Neuronal stem cell (in vitro differentiated cells): ENCODE measurements around the gene RFX1.
"Not testable (repeated sequence)": the region's sequence is repeated elsewhere in the genome, so short reads cannot be mapped to it uniquely, and the experiment has no call there.

Experiments
- DNase-seq: peaks from one replicate; pipeline ENCODE4 v3.0.0-alpha.2; 2013; ENCODE audit warnings: low spot score
- H2AFZ ChIP-seq: one replicate; pipeline ENCODE4 v1.6.1; 2013; ENCODE audit warnings: mild to moderate bottlenecking, low read length, inconsistent platforms
- H2AK5ac ChIP-seq: 2 replicates; pipeline ENCODE4 v1.6.1; 2013; ENCODE audit warnings: low read depth, mild to moderate bottlenecking, inconsistent platforms, low read length, moderate library complexity, mixed read lengths
- H2BK120ac ChIP-seq: 2 replicates; pipeline ENCODE4 v1.6.1; 2013; ENCODE audit warnings: low read depth, mild to moderate bottlenecking, inconsistent platforms, low read length, moderate library complexity, mixed read lengths
- H2BK12ac ChIP-seq: one replicate; pipeline ENCODE4 v1.6.1; 2013; ENCODE audit warnings: low read length, inconsistent platforms
- H2BK15ac ChIP-seq: 2 replicates; pipeline ENCODE4 v1.6.1; 2013; ENCODE audit warnings: mild to moderate bottlenecking, low read length, inconsistent platforms, mixed read lengths
- H2BK5ac ChIP-seq: one replicate; pipeline ENCODE4 v1.6.1; 2013; ENCODE audit warnings: inconsistent platforms, mild to moderate bottlenecking, low read length, moderate library complexity
- H3K14ac ChIP-seq: one replicate; pipeline ENCODE4 v1.6.1; 2013; ENCODE audit warnings: low read length, inconsistent platforms
- H3K18ac ChIP-seq: 2 replicates; pipeline ENCODE4 v1.6.1; 2013; ENCODE audit warnings: low read length, inconsistent platforms
- H3K23ac ChIP-seq: 2 replicates; pipeline ENCODE4 v1.6.1; 2013; ENCODE audit warnings: low read depth, mild to moderate bottlenecking, mixed read lengths, low read length, inconsistent platforms; ENCODE audit not compliant: poor library complexity
- H3K27ac ChIP-seq: replicated peaks from 3 replicates; pipeline ENCODE4 v1.5.1; 2013; ENCODE audit warnings: low read length, inconsistent platforms
- H3K27me3 ChIP-seq, 3 experiments: 2 replicates each; pipeline ENCODE4 v1.6.1; 2013; ENCODE audit warnings: low read length in 3 of 3, mild to moderate bottlenecking in 2 of 3, inconsistent platforms in 1 of 3, low read depth in 1 of 3, mixed read lengths in 1 of 3, moderate library complexity in 1 of 3; ENCODE audit not compliant: control insufficient read depth in 3 of 3, insufficient read depth in 3 of 3
- H3K36me3 ChIP-seq, 2 donors: replicated peaks in 1 of 2; 2 replicates each; pipeline ENCODE4 v1.6.1; 2013; ENCODE audit warnings: low read length in 2 of 2; ENCODE audit not compliant: control insufficient read depth in 2 of 2, insufficient read depth in 2 of 2
- H3K4ac ChIP-seq: 2 replicates; pipeline ENCODE4 v1.6.1; 2013; ENCODE audit warnings: inconsistent platforms, mild to moderate bottlenecking, low read length, moderate library complexity
- H3K4me1 ChIP-seq, 2 donors: 1 replicate in 1 of 2; 2 replicates in 1 of 2; pipeline ENCODE4 v1.6.1; 2013; ENCODE audit warnings: low read length in 2 of 2, low read depth in 1 of 2; ENCODE audit not compliant: control insufficient read depth in 2 of 2, insufficient read depth in 1 of 2
- H3K4me2 ChIP-seq: one replicate; pipeline ENCODE4 v1.6.1; 2013; ENCODE audit warnings: mild to moderate bottlenecking, low read length, inconsistent platforms; ENCODE audit not compliant: insufficient read depth, poor library complexity, severe bottlenecking
- H3K4me3 ChIP-seq, 2 donors: 2 replicates each; pipeline ENCODE4 v1.5.1; 2013; ENCODE audit warnings: low read length in 2 of 2, mild to moderate bottlenecking in 2 of 2, inconsistent platforms in 1 of 2, moderate library complexity in 1 of 2
- H3K79me1 ChIP-seq: one replicate; pipeline ENCODE4 v1.6.1; 2013; ENCODE audit warnings: low read depth, mild to moderate bottlenecking, inconsistent platforms, low read length, moderate library complexity
- H3K9ac ChIP-seq: one replicate; pipeline ENCODE4 v1.6.1; 2013; ENCODE audit warnings: mild to moderate bottlenecking, low read depth, low read length, inconsistent platforms; ENCODE audit not compliant: poor library complexity
- H3K9me3 ChIP-seq, 2 donors: replicated peaks in 1 of 2; 2 replicates each; pipeline versions ENCODE3 to v1.6.1; 2013; ENCODE audit warnings: low read length in 2 of 2, mild to moderate bottlenecking in 2 of 2, inconsistent platforms in 1 of 2, low read depth in 1 of 2, mixed read lengths in 1 of 2, moderate library complexity in 1 of 2; ENCODE audit not compliant: control insufficient read depth in 2 of 2, insufficient read depth in 1 of 2
- H4K8ac ChIP-seq: one replicate; pipeline ENCODE4 v1.6.1; 2013; ENCODE audit warnings: low read depth, mild to moderate bottlenecking, inconsistent platforms, low read length, moderate library complexity
- H4K91ac ChIP-seq: one replicate; pipeline ENCODE4 v1.6.1; 2013; ENCODE audit warnings: low read length, low read depth, mild to moderate bottlenecking, inconsistent platforms; ENCODE audit not compliant: poor library complexity
- WGBS, 2 donors: extraction: QIAGEN DNeasy Blood & Tissue Kit; methylation state at CpG; one replicate each; pipeline ENCODE4 v1.1.7; 2013; ENCODE audit warnings: missing lambda C conversion rate in 2 of 2, mixed read lengths in 1 of 2; ENCODE audit not compliant: insufficient read length in 2 of 2, insufficient replicate concordance in 1 of 2; ENCODE audit errors: extremely low coverage in 2 of 2; 5-methylcytosine and 5-hydroxymethylcytosine counted together

Gene RFX1

DNA sequence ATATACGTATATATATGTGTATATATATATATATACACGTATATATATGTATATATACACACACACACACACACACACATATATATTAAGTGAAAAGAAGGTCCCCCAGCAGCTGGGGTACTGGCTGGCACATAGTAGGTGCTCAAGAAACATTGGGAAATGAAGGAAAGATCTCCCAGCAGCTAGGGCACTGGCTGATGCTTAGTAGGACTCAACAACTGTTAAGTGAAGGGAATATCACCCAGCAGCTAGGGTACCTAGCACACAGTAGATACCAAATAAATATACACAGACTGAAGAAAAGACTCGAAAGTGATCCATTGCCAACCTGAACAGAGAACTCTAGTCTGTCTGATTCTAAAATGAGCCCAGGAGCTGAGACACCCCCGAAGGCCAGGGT, 80.1 kb downstream of the RFX1 start:
- H3K9me3 ChIP-seq: peaks cover under 1 to 3% of the 10 kb centered on the region in 2 donors
- H4K91ac ChIP-seq: no peak overlapping the region
- no peak overlapping the region for H3K4me3 ChIP-seq
- no peak overlapping the region for H3K23ac ChIP-seq
- H2BK120ac ChIP-seq: no peak overlapping the region
- no peaks in the 10 kb centered on the region for H3K4me1 ChIP-seq
- no peak overlapping the region for H4K8ac ChIP-seq
- H2BK5ac ChIP-seq: no peak overlapping the region
- WGBS, 2 donors: no CpG with 5 or more reads among the region's 4 CpGs
- no peak overlapping the region for H3K18ac ChIP-seq
- H2AK5ac ChIP-seq: no peak overlapping the region
- no peak overlapping the region for H3K4me2 ChIP-seq
- DNase-seq: no peak
- H3K79me1 ChIP-seq: peaks cover 2% of the 10 kb centered on the region
- no peak overlapping the region for H3K9ac ChIP-seq
- H2BK15ac ChIP-seq: no peak overlapping the region
- no peak overlapping the region for H2BK12ac ChIP-seq
- no peak overlapping the region for H2AFZ ChIP-seq
- H3K27ac ChIP-seq: no peak overlapping the region
- peaks cover 41 to 62% of the 10 kb centered on the region in 2 donors for H3K36me3 ChIP-seq
- no peaks in the 10 kb centered on the region for H3K27me3 ChIP-seq
- no peak overlapping the region for H3K4ac ChIP-seq
- H3K14ac ChIP-seq: no peak overlapping the region

DNA sequence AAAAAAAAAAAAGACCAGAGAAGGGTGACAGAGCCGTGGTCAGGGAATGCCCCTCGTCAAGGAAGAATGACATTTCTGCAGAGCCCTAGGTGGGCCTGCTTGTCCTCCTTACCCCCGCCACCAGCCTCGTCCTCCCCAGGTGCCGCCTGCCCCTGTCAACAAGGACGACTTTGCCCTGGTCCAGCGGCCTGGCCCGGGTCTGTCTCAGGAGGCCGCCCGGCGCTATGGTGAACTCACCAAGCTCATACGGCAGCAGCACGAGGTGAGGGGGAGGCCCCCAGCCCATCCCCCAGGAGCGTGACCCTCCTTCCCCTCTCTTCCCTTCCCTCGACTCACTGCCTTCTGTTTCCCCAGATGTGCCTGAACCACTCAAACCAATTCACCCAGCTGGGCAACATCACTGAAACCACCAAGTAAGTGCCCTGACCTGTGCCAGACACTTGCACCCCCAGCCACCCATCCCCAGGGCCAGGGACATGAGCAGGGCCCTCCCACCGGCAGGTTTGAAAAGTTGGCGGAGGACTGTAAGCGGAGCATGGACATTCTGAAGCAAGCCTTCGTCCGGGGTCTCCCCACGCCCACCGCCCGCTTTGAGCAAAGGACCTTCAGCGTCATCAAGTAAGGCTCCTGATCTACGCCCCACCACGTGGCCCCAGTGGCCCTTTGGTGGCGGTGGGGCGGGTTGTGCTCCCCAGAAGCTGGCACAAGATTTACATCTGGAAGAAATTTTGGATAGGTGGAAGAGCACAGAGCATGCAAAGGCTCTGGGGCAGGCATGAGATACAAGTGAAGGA, 82.7 kb downstream of the RFX1 start:
- H2AFZ ChIP-seq: no peak overlapping the region
- H3K18ac ChIP-seq: peak overlapping the region; percentile 28
- H2BK120ac ChIP-seq: no peak overlapping the region
- H3K79me1 ChIP-seq: peaks cover 2% of the 10 kb centered on the region
- no peak overlapping the region for H2BK12ac ChIP-seq
- no peak overlapping the region for H3K27ac ChIP-seq
- no peaks in the 10 kb centered on the region for H3K27me3 ChIP-seq
- H4K91ac ChIP-seq: no peak overlapping the region
- H3K9ac ChIP-seq: no peak overlapping the region
- H2AK5ac ChIP-seq: no peak overlapping the region
- H4K8ac ChIP-seq: no peak overlapping the region
- no peak overlapping the region for H2BK15ac ChIP-seq
- DNase-seq: no peak
- no CpG with 5 or more reads among the region's 28 CpGs for WGBS, 2 donors
- no peak overlapping the region for H2BK5ac ChIP-seq
- H3K36me3 ChIP-seq: peaks cover 54 to 82% of the 10 kb centered on the region in 2 donors
- H3K9me3 ChIP-seq: peaks cover 6 to 12% of the 10 kb centered on the region in 2 donors
- H3K4me3 ChIP-seq: no peak overlapping the region
- H3K4ac ChIP-seq: no peak overlapping the region
- no peak overlapping the region for H3K4me2 ChIP-seq
- H3K14ac ChIP-seq: no peak overlapping the region
- no peaks in the 10 kb centered on the region for H3K4me1 ChIP-seq
- H3K23ac ChIP-seq: peak overlapping the region; percentile 31

DNA sequence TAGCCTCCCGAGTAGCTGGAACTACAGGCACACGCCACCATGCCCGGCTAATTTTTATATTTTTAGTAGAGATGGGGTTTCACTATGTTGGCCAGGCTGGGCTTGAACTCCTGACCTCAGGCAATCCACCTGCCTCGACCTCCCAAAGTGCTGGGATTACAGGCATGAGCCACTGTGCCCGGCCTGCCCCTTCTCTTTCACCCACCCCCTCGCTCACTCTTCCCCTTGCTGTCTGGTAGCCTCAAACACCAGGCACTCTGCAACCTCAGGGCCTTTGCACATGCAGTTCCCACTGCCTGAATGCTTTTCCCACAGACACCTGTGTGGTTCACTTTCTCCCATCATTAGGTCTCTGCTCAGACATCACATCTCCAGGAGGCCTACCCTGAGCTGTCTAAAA, 84.0 kb downstream of the RFX1 start:
- not testable (repeated sequence) for H2BK120ac ChIP-seq, H2AK5ac ChIP-seq, DNase-seq, H3K4me2 ChIP-seq, H3K23ac ChIP-seq, H3K4me3 ChIP-seq, H3K4me1 ChIP-seq, H3K9ac ChIP-seq, H3K27me3 ChIP-seq, H3K14ac ChIP-seq, H2BK12ac ChIP-seq, H2AFZ ChIP-seq, H3K18ac ChIP-seq, H3K4ac ChIP-seq, H4K8ac ChIP-seq, H3K79me1 ChIP-seq, H2BK5ac ChIP-seq, H3K27ac ChIP-seq, H4K91ac ChIP-seq, H2BK15ac ChIP-seq
- peaks cover 51 to 81% of the 10 kb centered on the region in 2 donors for H3K36me3 ChIP-seq
- H3K9me3 ChIP-seq: peaks cover 7 to 12% of the 10 kb centered on the region in 2 donors
- no CpG with 5 or more reads among the region's 6 CpGs for WGBS, 2 donors

DNA sequence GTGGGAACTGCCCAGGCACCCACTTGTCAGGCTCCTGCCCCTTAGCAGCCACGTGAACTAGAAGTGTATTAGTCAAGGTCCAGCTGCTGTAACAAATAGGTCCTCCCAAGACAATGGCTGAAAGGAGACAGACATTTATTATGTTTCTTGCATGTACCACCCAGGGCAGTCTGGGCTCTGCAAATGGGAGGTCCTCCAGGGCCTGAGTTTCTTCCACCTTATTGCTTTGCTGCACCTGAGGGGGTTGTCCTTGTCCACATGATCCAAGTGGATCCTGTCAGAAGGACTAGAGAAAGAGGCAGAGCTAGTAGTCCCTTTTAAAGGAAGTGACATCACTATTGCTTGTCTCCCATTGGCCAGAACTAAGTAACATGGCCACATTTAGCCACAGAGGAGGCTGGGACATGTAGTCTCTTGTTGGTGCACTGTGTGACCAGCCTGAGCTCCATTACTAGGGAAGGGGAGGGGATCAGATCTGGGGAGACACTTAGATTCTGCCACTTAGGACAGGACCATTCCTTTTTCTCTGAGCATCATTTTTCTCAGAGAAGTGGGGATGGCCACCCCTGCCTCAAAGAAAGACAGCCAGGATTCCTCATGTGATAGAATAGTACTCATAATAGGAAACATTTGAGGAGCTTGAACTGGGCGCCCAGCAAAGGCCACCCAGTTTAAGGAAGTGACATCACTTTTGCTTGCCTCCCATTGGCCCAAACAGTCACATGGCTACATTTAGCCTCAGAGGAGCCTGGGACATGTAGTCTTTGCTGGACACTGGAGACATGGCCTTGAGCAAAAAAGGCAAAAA, 85.0 kb downstream of the RFX1 start:
- Histone ChIP-seq H3K27ac (no peak overlapping the region), H3K79me1 (peaks cover 2% of the 10 kb centered on the region), H2AK5ac (no peak overlapping the region), H3K23ac (no peak overlapping the region), H3K4ac (no peak overlapping the region), H3K9me3 (peaks cover 7 to 12% of the 10 kb centered on the region in 2 donors), H3K4me2 (no peak overlapping the region), H2BK12ac (no peak overlapping the region), H2BK120ac (no peak overlapping the region), H3K9ac (no peak overlapping the region), H2BK15ac (no peak overlapping the region), H3K4me1 (no peaks in the 10 kb centered on the region), H4K8ac (no peak overlapping the region), H4K91ac (no peak overlapping the region), H3K4me3 (no peak overlapping the region), H3K27me3 (no peaks in the 10 kb centered on the region), H3K18ac (no peak overlapping the region), H2BK5ac (no peak overlapping the region), H3K14ac (no peak overlapping the region), H3K36me3 (peaks cover 43 to 79% of the 10 kb centered on the region in 2 donors), H2AFZ (peak overlapping the region; percentile 45)
- WGBS, 2 donors: no CpG with 5 or more reads among the region's 2 CpGs
- DNase-seq: no peak
